CD4-positive, alpha-beta memory T cell (primary cell): Measurements from ENCODE around the gene HEPN1. TPM values are rescaled to one million over a fixed set of nuclear protein-coding genes. Genes with fewer than 3 reads are reported as not detected.

Experiments
- CTCF ChIA-PET: fragments of 350-600 bp; sonication (Branson Sonifier 250); formaldehyde crosslinking; loops from one replicate; lab custom pipeline; 2021; ENCODE audit warnings: inconsistent platforms; ENCODE audit not compliant: partially characterized antibody; lab: Charles Lee
- POLR2A ChIA-PET: fragments of 350-600 bp; sonication (Branson Sonifier 250); formaldehyde crosslinking; loops from one replicate; lab custom pipeline; 2021; ENCODE audit not compliant: partially characterized antibody; lab: Charles Lee
- DNase-seq, 5 donors: peaks; one replicate each; pipeline versions ENCODE4 v3.0.0 to v3.0.0-alpha.2; 2020 to 2022; ENCODE audit warnings: mixed read lengths in 1 of 5
- H3K27ac ChIP-seq: one replicate; pipeline ENCODE4 v1.7.0; 2013; ENCODE audit warnings: low read depth, low read length
- H3K27me3 ChIP-seq: 2 replicates; pipeline ENCODE4 v1.7.0; 2013; ENCODE audit warnings: mild to moderate bottlenecking, low read length, moderate library complexity; ENCODE audit not compliant: insufficient read depth
- H3K36me3 ChIP-seq: 2 replicates; pipeline ENCODE4 v1.7.0; 2013; ENCODE audit warnings: mild to moderate bottlenecking, low read length, moderate library complexity; ENCODE audit not compliant: insufficient read depth
- H3K4me1 ChIP-seq: 2 replicates; pipeline ENCODE4 v1.7.0; 2013; ENCODE audit warnings: mild to moderate bottlenecking, low read length, moderate library complexity; ENCODE audit not compliant: insufficient read depth
- H3K4me3 ChIP-seq, 2 donors: one replicate each; pipeline ENCODE4 v1.7.0; 2013; ENCODE audit warnings: low read length in 2 of 2, mild to moderate bottlenecking in 1 of 2
- H3K9me3 ChIP-seq, 2 donors: one replicate each; pipeline ENCODE4 v1.7.0; 2013; ENCODE audit warnings: low read length in 2 of 2, control low read depth in 1 of 2; ENCODE audit not compliant: control insufficient read depth in 1 of 2
- H3K27ac Mint-ChIP-seq, 7 donors: one replicate each; pipeline ENCODE4 v1.8.0; 2020 to 2021; ENCODE audit warnings: mixed read lengths in 7 of 7, mild to moderate bottlenecking in 6 of 7, inconsistent platforms in 3 of 7, moderate library complexity in 3 of 7
- H3K27me3 Mint-ChIP-seq, 2 donors: one replicate each; pipeline ENCODE4 v1.8.0; 2020 to 2021; ENCODE audit warnings: mixed read lengths in 2 of 2
- H3K36me3 Mint-ChIP-seq, 2 donors: one replicate each; pipeline ENCODE4 v1.8.0; 2020 to 2021; ENCODE audit warnings: mixed read lengths in 2 of 2, inconsistent platforms in 1 of 2, mild to moderate bottlenecking in 1 of 2
- H3K4me1 Mint-ChIP-seq, 4 donors: one replicate each; pipeline ENCODE4 v1.8.0; 2020 to 2021; ENCODE audit warnings: mixed read lengths in 4 of 4, mild to moderate bottlenecking in 1 of 4
- H3K4me3 Mint-ChIP-seq, 8 donors: one replicate each; pipeline ENCODE4 v1.8.0; 2020 to 2021; ENCODE audit warnings: mixed read lengths in 8 of 8, mild to moderate bottlenecking in 7 of 8, moderate library complexity in 6 of 8, inconsistent platforms in 3 of 8
- H3K9me3 Mint-ChIP-seq, 8 donors: one replicate each; pipeline ENCODE4 v1.8.0; 2020 to 2021; ENCODE audit warnings: mixed read lengths in 8 of 8, mild to moderate bottlenecking in 5 of 8, inconsistent platforms in 3 of 8, moderate library complexity in 1 of 8
- intact Hi-C: fragments of 100-400 bp; cut with micrococcal nuclease; formaldehyde crosslinking; loops from one replicate; pipeline ENCODE4 v1.15.1; 2023
- polyA plus RNA-seq, 2 donors: library from polyadenylated mRNA; unstranded; fragments of 300-500 nt; fragmentation: Illumina TruSeq; gene quantifications; one replicate each; pipeline ENCODE4 v1.2.3, GENCODE V29; 2021
- total RNA-seq, 2 experiments: library from RNA; stranded (reverse); gene quantifications; one replicate each; pipeline ENCODE4 v1.2.3, GENCODE V29; 2021

Gene HEPN1
- total and polyA plus RNA-seq, 4 experiments from 2014 or later: not detected

DNA sequence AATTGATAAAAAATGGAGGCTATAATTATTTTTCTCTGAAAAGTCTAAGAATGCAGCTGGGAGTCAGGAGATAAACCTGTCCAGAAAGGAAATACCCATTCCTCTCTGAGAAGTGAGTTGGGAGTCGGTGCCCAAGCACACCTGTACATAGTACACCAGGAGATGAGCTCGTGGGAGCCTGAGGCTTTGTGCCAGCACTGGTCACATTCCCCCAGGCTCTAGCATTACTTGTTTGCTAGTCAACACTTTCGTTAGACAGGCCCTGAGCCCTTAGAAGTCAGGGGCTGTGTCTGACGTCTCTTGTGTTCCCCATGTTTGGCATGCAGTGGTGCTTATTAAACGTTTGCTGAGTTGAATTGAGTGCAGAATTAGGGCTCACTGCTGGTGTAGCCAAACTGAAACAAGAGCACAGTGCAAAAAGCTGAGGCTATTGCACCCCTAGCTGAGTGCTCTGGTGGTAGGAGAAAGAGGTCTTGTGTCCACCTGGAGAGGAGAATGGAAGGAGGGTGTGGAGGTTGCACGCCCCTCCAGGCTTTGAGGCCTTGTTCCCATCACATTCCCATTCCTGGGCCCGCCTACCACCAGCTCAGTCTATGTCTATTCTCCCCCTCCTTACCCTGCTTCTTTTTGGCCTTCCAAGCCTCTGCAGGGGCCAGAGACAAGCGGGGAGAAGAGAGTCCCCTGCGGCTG is 28.2 kb upstream of the HEPN1 start:
- POLR2A ChIA-PET: no interaction called here
- no peaks in the 10 kb centered on the region for H3K36me3 Mint-ChIP-seq

DNA sequence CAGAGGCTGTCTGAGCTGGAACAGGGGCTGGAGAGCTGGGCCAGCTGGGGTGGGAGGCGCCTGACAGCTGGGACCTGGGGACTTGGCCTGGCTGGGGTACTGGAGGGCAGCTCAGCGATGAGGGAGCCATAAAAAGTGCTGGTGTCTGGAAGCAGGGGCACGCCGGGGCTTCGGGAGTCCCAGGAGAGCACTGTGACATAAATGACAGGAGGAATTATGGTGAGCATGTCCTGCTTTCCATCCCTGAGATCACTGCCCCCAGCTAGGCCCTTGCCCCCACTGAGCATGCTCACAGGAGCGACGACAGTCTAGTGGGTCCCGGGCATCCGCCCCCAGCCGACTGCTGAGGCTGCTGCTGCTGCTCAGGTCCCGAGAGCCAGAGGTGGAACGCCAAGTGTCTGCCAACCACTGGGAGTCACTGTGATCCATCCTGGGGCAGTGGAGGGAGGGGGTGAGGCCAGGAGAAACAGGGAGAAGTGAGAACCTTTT is 27.6 kb upstream of the HEPN1 start:
- intact Hi-C loops: no loop called here
- no peak overlapping the region for H3K27ac Mint-ChIP-seq
- H3K9me3 ChIP-seq: no peaks in the 10 kb centered on the region
- no peaks in the 10 kb centered on the region for H3K36me3 ChIP-seq
- no peaks in the 10 kb centered on the region for H3K9me3 Mint-ChIP-seq
- H3K27ac ChIP-seq: no peak overlapping the region
- peaks cover 2 to 5% of the 10 kb centered on the region in 2 donors for H3K27me3 Mint-ChIP-seq
- DNase-seq: no peak
- CTCF ChIA-PET: interaction anchor here (1.3 to 2.3 kb wide), 2 partner anchors 8 to 25 kb away, joined by 5 to 8 read pairs; partner anchors contain the start of gene ROBO3
- POLR2A ChIA-PET: no interaction called here
- no peaks in the 10 kb centered on the region for H3K4me1 ChIP-seq
- no peaks in the 10 kb centered on the region for H3K27me3 ChIP-seq
- H3K4me3 Mint-ChIP-seq: no peak overlapping the region
- no peaks in the 10 kb centered on the region for H3K36me3 Mint-ChIP-seq
- no peak overlapping the region for H3K4me3 ChIP-seq
- H3K4me1 Mint-ChIP-seq: no peaks in the 10 kb centered on the region

More for the DNA sequence above, 28.2 kb upstream of the HEPN1 start:
- Histone ChIP-seq H3K4me1 (no peaks in the 10 kb centered on the region), H3K27ac (no peak overlapping the region), H3K4me3 (no peak overlapping the region), H3K27me3 (no peaks in the 10 kb centered on the region), H3K9me3 (no peaks in the 10 kb centered on the region), H3K36me3 (no peaks in the 10 kb centered on the region)
- H3K27ac Mint-ChIP-seq: no peak overlapping the region
- H3K4me1 Mint-ChIP-seq: no peaks in the 10 kb centered on the region
- H3K4me3 Mint-ChIP-seq: no peak overlapping the region
- intact Hi-C loops: no loop called here
- no peaks in the 10 kb centered on the region for H3K9me3 Mint-ChIP-seq
- peaks cover 2 to 6% of the 10 kb centered on the region in 2 donors for H3K27me3 Mint-ChIP-seq
- DNase-seq: no peak
- CTCF ChIA-PET: interaction anchor here (1.3 to 2.3 kb wide), 2 partner anchors 15 to 25 kb away, joined by 7 to 8 read pairs; partner anchors contain the start of gene ROBO3

DNA sequence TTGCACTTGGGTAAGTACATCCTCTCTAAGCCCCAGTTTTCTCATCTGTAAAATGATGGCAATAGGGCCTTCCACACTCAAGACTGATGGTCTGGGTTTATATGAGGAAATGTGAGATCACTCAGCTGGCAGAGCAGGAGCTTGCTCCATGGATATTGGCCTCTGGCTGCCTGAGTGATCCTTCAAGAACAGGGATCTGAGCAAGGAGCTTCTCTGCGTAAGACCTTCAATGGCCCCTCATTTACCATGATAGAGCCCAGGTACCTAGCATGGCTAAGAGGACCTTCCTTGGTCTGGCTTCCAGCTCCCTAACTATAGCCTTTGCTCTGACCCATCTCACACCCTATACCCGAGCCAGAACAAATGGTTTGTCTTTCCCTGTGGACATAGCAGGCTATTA is 26.9 kb upstream of the HEPN1 start:
- H3K36me3 Mint-ChIP-seq: no peaks in the 10 kb centered on the region
- no peak overlapping the region for H3K4me3 Mint-ChIP-seq
- no peak for DNase-seq
- intact Hi-C loops: no loop called here
- Histone ChIP-seq H3K4me3 (no peak overlapping the region), H3K27ac (no peak overlapping the region), H3K27me3 (no peaks in the 10 kb centered on the region), H3K36me3 (no peaks in the 10 kb centered on the region), H3K9me3 (no peaks in the 10 kb centered on the region), H3K4me1 (no peaks in the 10 kb centered on the region)
- H3K27ac Mint-ChIP-seq: no peak overlapping the region
- ChIA-PET POLR2A (no interaction called here), CTCF (interaction anchor here (1.3 to 2.3 kb wide), 2 partner anchors 9 to 26 kb away, joined by 5 to 8 read pairs; partner anchors contain the start of gene ROBO3)
- no peaks in the 10 kb centered on the region for H3K4me1 Mint-ChIP-seq
- no peaks in the 10 kb centered on the region for H3K9me3 Mint-ChIP-seq
- peaks cover 2 to 3% of the 10 kb centered on the region in 2 donors for H3K27me3 Mint-ChIP-seq

DNA sequence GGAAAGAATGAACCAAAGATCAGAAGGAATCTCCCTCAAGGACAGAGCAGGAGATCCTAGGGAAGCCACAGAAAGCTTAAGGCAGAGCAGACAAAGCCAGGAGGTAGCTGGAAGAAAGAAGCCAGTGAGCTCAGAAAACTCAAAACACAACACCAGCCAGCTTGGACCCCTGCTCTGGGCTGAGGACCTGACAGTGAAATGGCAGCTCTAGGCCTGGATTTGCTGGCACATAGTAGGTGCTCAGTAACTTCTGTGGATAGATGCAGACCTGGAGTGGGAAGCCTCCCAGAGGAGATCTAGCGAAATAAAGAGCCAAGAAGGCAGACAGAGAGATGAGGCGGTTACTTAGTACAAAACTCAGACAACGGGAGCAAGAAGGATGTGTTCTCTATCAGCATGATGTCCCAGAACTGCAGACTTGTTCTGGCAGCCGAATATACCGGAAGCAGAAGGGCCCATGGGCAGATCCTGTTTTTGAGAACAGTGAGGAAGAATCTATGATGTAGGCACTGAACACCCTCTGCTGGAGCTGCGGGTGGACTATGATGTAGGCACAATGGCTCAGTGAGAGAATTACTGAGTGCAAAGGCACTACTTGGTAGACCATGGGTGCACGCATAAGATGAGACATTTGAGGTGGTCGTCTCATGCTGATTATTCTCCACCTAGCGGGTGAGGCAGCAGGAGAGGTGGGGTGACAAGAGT is 26.1 kb upstream of the HEPN1 start:
- Mint-ChIP-seq H3K9me3 (no peaks in the 10 kb centered on the region), H3K4me3 (no peak overlapping the region), H3K27me3 (peaks cover 2 to 3% of the 10 kb centered on the region in 2 donors), H3K36me3 (no peaks in the 10 kb centered on the region), H3K27ac (peak overlapping the region in 2 of 7 donors; percentile 20 to 29), H3K4me1 (no peaks in the 10 kb centered on the region)
- Histone ChIP-seq H3K27me3 (no peaks in the 10 kb centered on the region), H3K36me3 (no peaks in the 10 kb centered on the region), H3K27ac (no peak overlapping the region), H3K9me3 (no peaks in the 10 kb centered on the region), H3K4me1 (no peaks in the 10 kb centered on the region), H3K4me3 (no peak overlapping the region)
- CTCF ChIA-PET: interaction anchor here (1.3 to 2.3 kb wide), 3 partner anchors 10 to 27 kb away, joined by 4 to 8 read pairs (median 5); partner anchors contain the start of gene ROBO3
- no peak for DNase-seq
- intact Hi-C loops: no loop called here
- POLR2A ChIA-PET: no interaction called here

DNA sequence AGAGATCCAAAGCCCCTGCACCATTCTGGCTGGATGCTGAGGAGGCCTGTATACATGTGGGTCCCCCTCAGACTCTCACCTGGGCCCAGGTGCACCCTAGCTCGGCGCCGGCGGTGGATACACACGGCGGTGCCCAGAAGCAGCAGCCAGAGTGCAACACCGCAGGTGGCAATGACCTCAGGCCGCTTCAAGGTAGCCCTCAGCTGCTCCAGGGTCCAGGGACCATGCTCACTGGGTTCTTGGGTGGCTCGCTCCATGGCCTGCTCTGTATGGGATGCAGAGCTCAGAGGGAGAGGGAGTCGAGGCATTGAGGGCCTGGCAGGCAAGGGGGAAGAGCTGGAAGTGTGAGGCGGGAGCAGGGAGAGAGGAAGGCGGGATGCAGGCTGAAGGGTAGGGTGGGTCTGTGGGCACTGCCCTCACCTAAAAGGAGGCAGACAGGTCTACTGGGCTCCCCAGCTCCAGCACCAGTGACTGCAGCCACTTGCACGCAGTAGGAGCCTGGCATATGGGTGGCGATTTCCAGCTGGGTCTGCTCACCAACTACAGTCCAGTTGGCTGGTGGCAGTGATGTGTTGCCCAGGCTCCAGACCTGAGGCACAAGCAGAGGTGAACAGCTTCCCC is 25.2 kb upstream of the HEPN1 start:
- Histone ChIP-seq H3K4me1 (no peaks in the 10 kb centered on the region), H3K4me3 (no peak overlapping the region), H3K36me3 (no peaks in the 10 kb centered on the region), H3K9me3 (no peaks in the 10 kb centered on the region), H3K27me3 (no peaks in the 10 kb centered on the region), H3K27ac (no peak overlapping the region)
- POLR2A ChIA-PET: no interaction called here
- DNase-seq: no peak
- Mint-ChIP-seq H3K27ac (no peak overlapping the region), H3K4me1 (no peaks in the 10 kb centered on the region), H3K36me3 (no peaks in the 10 kb centered on the region), H3K9me3 (no peaks in the 10 kb centered on the region), H3K4me3 (no peak overlapping the region), H3K27me3 (peaks cover 2 to 3% of the 10 kb centered on the region in 2 donors)
- CTCF ChIA-PET: interaction anchor here (1.6 kb wide), 1 partner anchor 18 kb away, joined by 4 read pairs; no protein-coding TSS in a partner anchor
- intact Hi-C loops: no loop called here

DNA sequence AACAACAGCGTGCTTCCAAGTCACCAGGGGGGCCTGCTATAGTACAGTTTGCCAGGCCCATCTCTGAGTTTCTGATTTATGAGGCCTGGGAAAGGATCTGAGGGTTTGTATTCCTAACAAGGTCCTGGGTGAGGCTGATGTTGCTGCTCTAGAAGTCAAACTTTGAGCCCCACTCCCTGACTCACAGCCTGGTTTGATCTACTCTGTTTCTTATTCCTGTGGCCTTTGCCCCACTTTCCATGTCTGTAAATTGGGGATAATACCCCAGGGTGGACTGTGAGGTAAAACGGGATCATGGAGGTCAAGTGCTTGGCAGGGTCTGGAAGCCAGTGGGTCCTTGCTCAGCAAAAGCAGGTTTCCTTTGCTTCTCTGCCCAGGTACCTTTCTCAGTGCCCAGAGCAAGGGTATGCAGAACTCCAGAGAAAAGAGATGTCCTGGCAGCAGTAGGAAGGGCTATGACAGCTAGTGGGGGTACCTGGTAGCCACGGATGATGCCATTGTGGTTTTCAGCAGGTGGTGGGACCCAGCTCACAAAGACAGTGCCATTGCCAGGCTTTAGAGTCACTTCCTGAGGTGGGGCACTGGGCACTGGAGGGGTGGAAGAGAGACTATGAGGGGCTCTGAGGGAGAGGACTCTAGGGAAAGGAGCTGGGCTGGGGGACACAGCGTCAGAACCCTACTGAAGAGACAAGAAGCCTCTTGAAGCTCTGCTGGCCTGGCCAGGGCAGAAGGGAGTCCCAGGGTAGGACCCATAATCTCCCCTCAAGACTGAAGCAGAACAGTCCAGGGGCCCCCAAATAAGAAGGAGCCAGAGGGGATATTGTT is 24.2 kb upstream of the HEPN1 start:
- no peaks in the 10 kb centered on the region for H3K4me1 Mint-ChIP-seq
- peaks cover 2 to 3% of the 10 kb centered on the region in 2 donors for H3K27me3 Mint-ChIP-seq
- intact Hi-C loops: no loop called here
- Histone ChIP-seq H3K27me3 (no peaks in the 10 kb centered on the region), H3K4me1 (no peaks in the 10 kb centered on the region), H3K36me3 (no peaks in the 10 kb centered on the region), H3K4me3 (no peak overlapping the region), H3K27ac (no peak overlapping the region), H3K9me3 (no peaks in the 10 kb centered on the region)
- H3K9me3 Mint-ChIP-seq: no peaks in the 10 kb centered on the region
- ChIA-PET POLR2A (no interaction called here), CTCF (no interaction called here)
- H3K4me3 Mint-ChIP-seq: no peak overlapping the region
- H3K36me3 Mint-ChIP-seq: no peaks in the 10 kb centered on the region
- peak overlapping the region in 1 of 7 donors; percentile 50 for H3K27ac Mint-ChIP-seq
- DNase-seq: no peak
